ENCODE results near the gene MALRD1. TPM values are rescaled to one million over a fixed set of nuclear protein-coding genes. Genes with fewer than 3 reads are reported as not detected.

Gene MALRD1
- total RNA-seq, 2 experiments from 2014 or later, result not detected

GRCh38 chr10:19329475-19329874 lies 280.9 kb downstream of the MALRD1 start:
- intact Hi-C loops (cut with DNase I, micrococcal nuclease), result no loop called here
- Mint-ChIP-seq H3K9me3 (peaks cover 2% of the 10 kb centered on the region), H3K27me3 (no peaks in the 10 kb centered on the region), H3K4me3 (no peak overlapping the region), H3K4me1 (ENCODE audit: low read depth) (no peaks in the 10 kb centered on the region), H3K27ac (no peak overlapping the region), H3K36me3 (ENCODE audit: low read depth) (no peaks in the 10 kb centered on the region)
- Histone ChIP-seq H3K4me3 (ENCODE audit: low read length) (no peak overlapping the region), H3K27ac (ENCODE audit: low read depth in 1 of 2, low read length in 2 of 2) (no peak overlapping the region), H3K4me1 (ENCODE audit: insufficient read depth, low read length) (no peaks in the 10 kb centered on the region), H3K9me3 (ENCODE audit: control insufficient read depth in 1 of 2, insufficient read depth in 1 of 2, low read length in 2 of 2) (peaks cover 0 to 3% of the 10 kb centered on the region in 2 experiments), H3K36me3 (ENCODE audit: insufficient read depth, low read length) (no peaks in the 10 kb centered on the region), H3K27me3 (ENCODE audit: control insufficient read depth in 1 of 2, insufficient read depth in 2 of 2, low read length in 2 of 2) (no peaks in the 10 kb centered on the region)
- TF ChIP-seq, protein P1, sequence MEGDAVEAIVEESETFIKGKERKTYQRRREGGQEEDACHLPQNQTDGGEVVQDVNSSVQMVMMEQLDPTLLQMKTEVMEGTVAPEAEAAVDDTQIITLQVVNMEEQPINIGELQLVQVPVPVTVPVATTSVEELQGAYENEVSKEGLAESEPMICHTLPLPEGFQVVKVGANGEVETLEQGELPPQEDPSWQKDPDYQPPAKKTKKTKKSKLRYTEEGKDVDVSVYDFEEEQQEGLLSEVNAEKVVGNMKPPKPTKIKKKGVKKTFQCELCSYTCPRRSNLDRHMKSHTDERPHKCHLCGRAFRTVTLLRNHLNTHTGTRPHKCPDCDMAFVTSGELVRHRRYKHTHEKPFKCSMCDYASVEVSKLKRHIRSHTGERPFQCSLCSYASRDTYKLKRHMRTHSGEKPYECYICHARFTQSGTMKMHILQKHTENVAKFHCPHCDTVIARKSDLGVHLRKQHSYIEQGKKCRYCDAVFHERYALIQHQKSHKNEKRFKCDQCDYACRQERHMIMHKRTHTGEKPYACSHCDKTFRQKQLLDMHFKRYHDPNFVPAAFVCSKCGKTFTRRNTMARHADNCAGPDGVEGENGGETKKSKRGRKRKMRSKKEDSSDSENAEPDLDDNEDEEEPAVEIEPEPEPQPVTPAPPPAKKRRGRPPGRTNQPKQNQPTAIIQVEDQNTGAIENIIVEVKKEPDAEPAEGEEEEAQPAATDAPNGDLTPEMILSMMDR (IDR thresholded peaks at IDR 0.05), result no peak
- ChIA-PET POLR2A (no interaction called here), CTCF (no interaction called here)
- ATAC-seq (ENCODE audit: poor library complexity), result no peak
- no peak for DNase-seq

DNA sequence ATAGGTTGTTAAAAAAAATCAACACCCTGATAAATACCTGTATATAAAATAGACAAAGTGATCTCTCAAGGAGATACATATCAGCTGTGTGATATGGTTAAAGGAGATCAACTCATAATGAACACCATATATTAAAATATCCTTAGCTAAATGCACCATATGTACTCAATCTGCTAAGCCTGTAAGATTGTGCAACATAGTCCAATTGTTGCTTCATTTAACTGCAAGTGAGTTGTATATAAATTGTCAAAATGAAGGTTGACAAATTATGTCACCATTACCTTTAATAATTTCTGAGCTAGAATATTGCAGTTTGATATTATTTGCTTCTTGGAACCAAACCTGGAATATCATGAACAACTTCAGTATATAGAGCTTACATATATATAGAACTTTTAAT lies 283.7 kb downstream of the MALRD1 start:
- H3K9me3 ChIP-seq (ENCODE audit: control insufficient read depth in 1 of 2, insufficient read depth in 1 of 2, low read length in 2 of 2), result peaks cover 0 to 3% of the 10 kb centered on the region in 2 experiments
- intact Hi-C loops (cut with DNase I, micrococcal nuclease), result no loop called here
- no peaks in the 10 kb centered on the region for H3K4me1 ChIP-seq (ENCODE audit: insufficient read depth, low read length)
- Mint-ChIP-seq H3K4me1 (ENCODE audit: low read depth) (no peaks in the 10 kb centered on the region), H3K4me3 (no peak overlapping the region), H3K36me3 (ENCODE audit: low read depth) (no peaks in the 10 kb centered on the region), H3K27me3 (no peaks in the 10 kb centered on the region), H3K27ac (no peak overlapping the region), H3K9me3 (peaks cover 2% of the 10 kb centered on the region)
- ChIA-PET POLR2A (no interaction called here), CTCF (no interaction called here)
- H3K4me3 ChIP-seq (ENCODE audit: low read length), result no peak overlapping the region
- TF ChIP-seq, protein P1 (IDR thresholded peaks at IDR 0.05), result no peak
- no peak for DNase-seq
- no peak overlapping the region for H3K27ac ChIP-seq (ENCODE audit: low read depth in 1 of 2, low read length in 2 of 2)
- no peaks in the 10 kb centered on the region for H3K36me3 ChIP-seq (ENCODE audit: insufficient read depth, low read length)
- H3K27me3 ChIP-seq (ENCODE audit: control insufficient read depth in 1 of 2, insufficient read depth in 2 of 2, low read length in 2 of 2), result no peaks in the 10 kb centered on the region
- ATAC-seq (ENCODE audit: poor library complexity), result no peak

DNA sequence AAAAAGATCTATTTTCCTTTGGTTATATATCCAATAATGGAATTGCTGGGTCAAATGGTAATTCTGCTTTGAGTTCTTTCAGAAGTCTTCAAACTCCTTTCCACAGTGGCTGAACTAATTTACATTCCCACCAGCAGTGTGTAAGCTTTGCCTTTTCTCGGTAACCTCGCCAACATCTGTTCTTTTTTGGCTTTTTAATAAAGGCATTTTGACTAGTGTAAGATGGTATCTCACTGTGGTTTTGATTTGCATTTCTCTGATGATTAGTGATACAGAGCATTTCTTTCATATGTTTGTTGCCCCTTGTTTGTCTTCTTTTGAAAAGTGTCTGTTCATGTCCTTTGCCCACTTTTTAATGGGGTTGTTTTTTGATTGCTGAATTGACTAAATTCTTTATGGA lies 285.0 kb downstream of the MALRD1 start:
- Histone ChIP-seq H3K36me3 (ENCODE audit: insufficient read depth, low read length) (no peaks in the 10 kb centered on the region), H3K27ac (ENCODE audit: low read depth in 1 of 2, low read length in 2 of 2) (no peak overlapping the region), H3K27me3 (ENCODE audit: control insufficient read depth in 1 of 2, insufficient read depth in 2 of 2, low read length in 2 of 2) (no peaks in the 10 kb centered on the region), H3K4me3 (ENCODE audit: low read length) (no peak overlapping the region), H3K9me3 (ENCODE audit: control insufficient read depth in 1 of 2, insufficient read depth in 1 of 2, low read length in 2 of 2) (peaks cover 0 to 3% of the 10 kb centered on the region in 2 experiments), H3K4me1 (ENCODE audit: insufficient read depth, low read length) (no peaks in the 10 kb centered on the region)
- POLR2A ChIA-PET, result no interaction called here
- no peak overlapping the region for H3K4me3 Mint-ChIP-seq
- CTCF ChIA-PET, result no interaction called here
- no peaks in the 10 kb centered on the region for H3K4me1 Mint-ChIP-seq (ENCODE audit: low read depth)
- no peaks in the 10 kb centered on the region for H3K36me3 Mint-ChIP-seq (ENCODE audit: low read depth)
- TF ChIP-seq, protein P1 (IDR thresholded peaks at IDR 0.05), result no peak
- no peak overlapping the region for H3K27ac Mint-ChIP-seq
- intact Hi-C loops (cut with DNase I, micrococcal nuclease), result no loop called here
- no peak for ATAC-seq (ENCODE audit: poor library complexity)
- no peak for DNase-seq
- peaks cover 2% of the 10 kb centered on the region for H3K9me3 Mint-ChIP-seq
- no peaks in the 10 kb centered on the region for H3K27me3 Mint-ChIP-seq

All from CD4-positive, alpha-beta T cell (primary cell).